ENCODE results near the gene AMPD3. TPM values are rescaled to one million over a fixed set of nuclear protein-coding genes. Genes with fewer than 3 reads are reported as not detected.

Gene AMPD3
- total RNA-seq, 2 donors from 2014 or later: 2.8 to 5.3 TPM

- H3K4me3 ChIP-seq: no peak overlapping the region
- no peaks in the 10 kb centered on the region for H3K27me3 ChIP-seq
- H3K27ac ChIP-seq: no peak overlapping the region
- no peak for TF ChIP-seq CTCF (IDR thresholded peaks at IDR 0.05)
- no peaks in the 10 kb centered on the region for H3K36me3 ChIP-seq
- H3K9me3 ChIP-seq: no peaks in the 10 kb centered on the region
- H3K4me1 ChIP-seq: no peaks in the 10 kb centered on the region
- no peak for DNase-seq (ENCODE audit: low spot score)
Measured at GRCh38 chr11:10439924-10440323, 15.1 kb upstream of the AMPD3 start.

DNA sequence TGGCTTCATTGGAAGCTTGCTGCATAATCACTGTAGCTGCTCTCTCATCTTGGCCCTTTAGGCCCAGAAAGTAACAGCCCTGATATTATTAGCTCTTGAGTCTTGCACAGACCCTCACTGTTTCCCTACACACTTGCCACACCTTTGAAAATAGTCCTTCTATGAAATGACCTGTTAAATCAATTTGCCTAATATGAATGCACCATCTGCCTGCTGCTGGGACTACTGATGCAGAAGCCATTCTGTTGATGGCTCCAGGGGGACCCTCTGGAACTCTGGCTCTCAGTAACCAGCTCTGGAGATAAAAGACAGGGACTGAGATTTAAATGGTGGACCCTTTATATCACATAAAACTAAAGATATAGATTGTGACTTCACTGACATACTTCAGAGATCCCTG lies 14.7 kb upstream of the AMPD3 start:
- TF ChIP-seq CTCF (IDR thresholded peaks at IDR 0.05): no peak
- Histone ChIP-seq H3K4me3 (no peak overlapping the region), H3K9me3 (no peaks in the 10 kb centered on the region), H3K27ac (no peak overlapping the region), H3K4me1 (no peaks in the 10 kb centered on the region), H3K36me3 (no peaks in the 10 kb centered on the region), H3K27me3 (no peaks in the 10 kb centered on the region)
- no peak for DNase-seq (ENCODE audit: low spot score)

DNA sequence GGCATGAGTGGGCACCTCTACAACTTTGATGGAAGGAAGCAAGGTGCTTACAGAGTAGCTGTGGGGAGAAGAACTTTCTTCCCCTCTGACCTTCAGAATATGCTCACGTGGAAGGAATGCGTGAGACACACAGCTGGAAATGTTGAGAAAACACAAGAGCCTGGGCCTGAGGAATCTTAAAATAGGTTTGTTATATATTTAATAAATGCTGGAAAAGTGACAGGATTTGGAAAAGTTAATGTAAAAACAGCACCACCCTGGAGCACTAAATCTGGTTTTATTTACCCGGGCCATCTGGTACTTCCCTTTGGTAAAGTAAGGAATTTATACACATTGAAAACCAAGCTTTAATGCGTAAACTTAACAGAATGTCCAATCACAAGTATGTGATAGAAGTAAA lies 14.0 kb upstream of the AMPD3 start:
- DNase-seq (ENCODE audit: low spot score): no peak
- H3K27ac ChIP-seq: no peak overlapping the region
- no peaks in the 10 kb centered on the region for H3K4me1 ChIP-seq
- no peak overlapping the region for H3K4me3 ChIP-seq
- H3K36me3 ChIP-seq: no peaks in the 10 kb centered on the region
- TF ChIP-seq CTCF (IDR thresholded peaks at IDR 0.05): no peak
- H3K9me3 ChIP-seq: no peaks in the 10 kb centered on the region
- H3K27me3 ChIP-seq: no peaks in the 10 kb centered on the region

GRCh38 chr11:10441652-10442503 lies 13.2 kb upstream of the AMPD3 start:
- no peaks in the 10 kb centered on the region for H3K27me3 ChIP-seq
- H3K27ac ChIP-seq: no peak overlapping the region
- no peak for TF ChIP-seq CTCF (IDR thresholded peaks at IDR 0.05)
- no peak for DNase-seq (ENCODE audit: low spot score)
- no peaks in the 10 kb centered on the region for H3K4me1 ChIP-seq
- H3K36me3 ChIP-seq: no peaks in the 10 kb centered on the region
- H3K9me3 ChIP-seq: no peaks in the 10 kb centered on the region
- no peak overlapping the region for H3K4me3 ChIP-seq

GRCh38 chr11:10443152-10443551 lies 11.9 kb upstream of the AMPD3 start:
- Histone ChIP-seq H3K27me3 (no peaks in the 10 kb centered on the region), H3K4me3 (no peak overlapping the region), H3K4me1 (no peaks in the 10 kb centered on the region), H3K9me3 (no peaks in the 10 kb centered on the region), H3K27ac (no peak overlapping the region), H3K36me3 (no peaks in the 10 kb centered on the region)
- no peak for TF ChIP-seq CTCF (IDR thresholded peaks at IDR 0.05)
- no peak for DNase-seq (ENCODE audit: low spot score)

All from right atrium auricular region (tissue), 2 donors.